ENCODE data around the gene RPS6KA2. TPM values are rescaled to one million over a fixed set of nuclear protein-coding genes. Genes with fewer than 3 reads are reported as not detected.
A peak's percentile ranks its signal among the peaks of the same experiment; 100 is the strongest.

RPS6KA2 gene
- total RNA-seq, 1 donor from 2014 or later, result 33.7 TPM

DNA sequence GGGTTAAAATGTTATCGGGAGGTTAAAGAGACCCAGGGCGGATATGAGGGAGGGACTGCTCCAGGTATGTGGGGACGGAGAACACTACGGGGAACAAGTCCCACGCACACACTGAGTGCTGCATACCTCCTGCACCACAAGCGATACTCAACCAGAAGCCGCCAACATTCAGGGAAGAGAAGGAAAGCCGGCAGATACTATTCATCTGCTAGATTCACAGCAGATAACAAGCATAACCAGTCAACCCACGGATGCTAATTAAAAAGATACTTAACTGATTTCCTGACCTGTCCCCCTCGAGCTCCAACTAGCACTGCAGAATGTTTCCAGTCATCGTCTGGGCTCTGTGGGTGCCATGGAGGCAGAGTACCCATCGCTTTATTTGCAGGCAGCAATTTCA lies 45.1 kb upstream of the RPS6KA2 start:
- no peak overlapping the region for H3K4me3 Mint-ChIP-seq
- no peak overlapping the region for H3K27ac Mint-ChIP-seq (ENCODE audit: unreplicated experiment)
- TF ChIP-seq, protein P1, sequence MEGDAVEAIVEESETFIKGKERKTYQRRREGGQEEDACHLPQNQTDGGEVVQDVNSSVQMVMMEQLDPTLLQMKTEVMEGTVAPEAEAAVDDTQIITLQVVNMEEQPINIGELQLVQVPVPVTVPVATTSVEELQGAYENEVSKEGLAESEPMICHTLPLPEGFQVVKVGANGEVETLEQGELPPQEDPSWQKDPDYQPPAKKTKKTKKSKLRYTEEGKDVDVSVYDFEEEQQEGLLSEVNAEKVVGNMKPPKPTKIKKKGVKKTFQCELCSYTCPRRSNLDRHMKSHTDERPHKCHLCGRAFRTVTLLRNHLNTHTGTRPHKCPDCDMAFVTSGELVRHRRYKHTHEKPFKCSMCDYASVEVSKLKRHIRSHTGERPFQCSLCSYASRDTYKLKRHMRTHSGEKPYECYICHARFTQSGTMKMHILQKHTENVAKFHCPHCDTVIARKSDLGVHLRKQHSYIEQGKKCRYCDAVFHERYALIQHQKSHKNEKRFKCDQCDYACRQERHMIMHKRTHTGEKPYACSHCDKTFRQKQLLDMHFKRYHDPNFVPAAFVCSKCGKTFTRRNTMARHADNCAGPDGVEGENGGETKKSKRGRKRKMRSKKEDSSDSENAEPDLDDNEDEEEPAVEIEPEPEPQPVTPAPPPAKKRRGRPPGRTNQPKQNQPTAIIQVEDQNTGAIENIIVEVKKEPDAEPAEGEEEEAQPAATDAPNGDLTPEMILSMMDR (conservative IDR thresholded peaks at IDR 0.05), result no peak
- peaks cover 21% of the 10 kb centered on the region for H3K4me1 Mint-ChIP-seq
- no peak for DNase-seq (ENCODE audit: low read depth, low spot score)
- no peaks in the 10 kb centered on the region for H3K9me3 Mint-ChIP-seq
- no peaks in the 10 kb centered on the region for H3K36me3 Mint-ChIP-seq (ENCODE audit: low read depth)
- peaks cover 3% of the 10 kb centered on the region for H3K27me3 Mint-ChIP-seq (ENCODE audit: low read depth)

GRCh38 chr6:166671434-166672081 lies 44.5 kb upstream of the RPS6KA2 start:
- Mint-ChIP-seq H3K4me1 (peaks cover 21% of the 10 kb centered on the region), H3K9me3 (no peaks in the 10 kb centered on the region), H3K4me3 (no peak overlapping the region), H3K27me3 (ENCODE audit: low read depth) (peaks cover 3% of the 10 kb centered on the region), H3K27ac (ENCODE audit: unreplicated experiment) (no peak overlapping the region), H3K36me3 (ENCODE audit: low read depth) (no peaks in the 10 kb centered on the region)
- TF ChIP-seq, protein P1 (conservative IDR thresholded peaks at IDR 0.05), result no peak
- DNase-seq (ENCODE audit: low read depth, low spot score), result no peak

DNA sequence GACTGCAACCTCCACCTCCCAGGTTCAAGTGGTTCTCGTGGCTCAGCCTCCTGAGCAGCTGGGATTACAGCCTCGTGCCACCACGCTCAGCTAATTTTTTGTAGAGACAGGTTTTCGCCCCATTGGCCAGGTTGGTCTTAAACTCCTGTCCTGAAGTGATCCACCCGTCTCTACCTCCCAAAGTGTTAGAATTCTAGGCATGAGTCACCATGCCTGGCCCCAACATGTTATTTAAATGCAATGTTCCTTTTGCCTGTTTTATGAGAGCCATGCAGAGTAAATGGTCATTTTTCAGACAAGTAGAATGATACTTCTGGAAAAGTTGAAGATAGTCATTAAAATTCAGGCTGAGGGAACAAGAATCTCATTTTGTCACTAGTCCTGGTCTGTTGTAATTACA lies 43.8 kb upstream of the RPS6KA2 start:
- peaks cover 21% of the 10 kb centered on the region for H3K4me1 Mint-ChIP-seq
- no peaks in the 10 kb centered on the region for H3K36me3 Mint-ChIP-seq (ENCODE audit: low read depth)
- no peak overlapping the region for H3K27ac Mint-ChIP-seq (ENCODE audit: unreplicated experiment)
- TF ChIP-seq, protein P1 (conservative IDR thresholded peaks at IDR 0.05), result no peak
- no peak overlapping the region for H3K4me3 Mint-ChIP-seq
- no peaks in the 10 kb centered on the region for H3K9me3 Mint-ChIP-seq
- peaks cover 3% of the 10 kb centered on the region for H3K27me3 Mint-ChIP-seq (ENCODE audit: low read depth)
- no peak for DNase-seq (ENCODE audit: low read depth, low spot score)

DNA sequence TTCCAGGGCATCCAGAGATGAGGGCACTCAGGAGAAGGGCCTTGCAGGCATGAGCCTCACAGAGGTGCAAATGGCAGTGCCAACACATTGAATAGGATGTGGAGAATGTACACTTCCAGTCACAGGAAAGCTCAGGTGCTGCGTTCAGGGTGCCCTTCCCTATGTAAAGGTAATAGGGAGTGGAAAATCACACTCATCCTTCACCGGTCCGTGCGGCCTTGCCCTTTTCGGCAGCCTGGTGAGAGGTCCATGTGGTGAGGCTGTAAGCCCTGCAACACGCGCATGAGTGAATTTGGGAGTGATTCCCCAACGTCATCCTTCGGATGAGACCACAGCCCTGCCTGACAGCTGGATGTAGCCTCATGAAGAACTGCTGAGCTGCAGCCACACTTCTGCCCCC lies 43.0 kb upstream of the RPS6KA2 start:
- H3K27me3 Mint-ChIP-seq (ENCODE audit: low read depth), result peaks cover 3% of the 10 kb centered on the region
- TF ChIP-seq, protein P1 (conservative IDR thresholded peaks at IDR 0.05), result no peak
- H3K27ac Mint-ChIP-seq (ENCODE audit: unreplicated experiment), result no peak overlapping the region
- no peaks in the 10 kb centered on the region for H3K36me3 Mint-ChIP-seq (ENCODE audit: low read depth)
- H3K9me3 Mint-ChIP-seq, result no peaks in the 10 kb centered on the region
- peaks cover 21% of the 10 kb centered on the region for H3K4me1 Mint-ChIP-seq
- no peak for DNase-seq (ENCODE audit: low read depth, low spot score)
- no peak overlapping the region for H3K4me3 Mint-ChIP-seq

DNA sequence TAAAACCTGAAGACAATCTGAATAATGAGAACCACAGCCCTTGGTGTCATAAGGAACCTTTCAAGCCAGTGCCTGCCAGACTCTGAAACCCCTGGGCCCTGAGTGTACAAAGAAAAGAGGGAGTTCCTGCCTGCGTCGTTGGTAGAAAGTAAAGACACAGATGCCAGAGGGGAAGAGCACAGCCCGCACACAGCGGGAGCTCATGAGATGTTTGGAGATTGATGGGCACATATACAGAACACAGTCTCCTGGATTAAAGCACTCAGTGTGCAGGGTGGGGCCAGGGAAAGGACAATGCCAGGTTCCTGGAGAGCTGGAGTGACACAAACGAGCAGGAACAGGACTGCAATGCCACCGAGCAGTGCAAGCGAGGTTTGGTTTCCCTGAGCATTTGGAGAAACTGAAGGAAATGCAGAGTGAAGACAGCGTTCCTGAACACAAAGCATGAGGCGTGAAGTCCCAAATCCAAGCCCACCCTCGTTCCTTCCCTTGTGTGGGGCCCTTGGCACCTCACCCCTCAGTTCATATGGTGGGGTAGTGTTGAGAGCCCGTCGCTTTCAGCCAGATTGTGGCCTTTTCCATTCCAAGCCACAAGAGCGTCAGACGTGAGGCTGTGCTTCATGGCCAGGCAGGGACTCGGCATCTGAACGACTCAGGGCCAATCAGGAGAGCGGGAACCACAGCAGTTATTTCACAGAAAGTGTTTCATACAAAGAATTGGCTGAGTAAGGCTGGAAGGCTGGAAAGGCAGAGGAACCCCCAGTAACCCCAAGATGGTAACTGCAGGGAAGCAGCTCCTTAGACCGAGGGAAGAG lies 41.0 kb upstream of the RPS6KA2 start:
- Mint-ChIP-seq H3K9me3 (no peaks in the 10 kb centered on the region), H3K27ac (ENCODE audit: unreplicated experiment) (peak overlapping the region; percentile 85), H3K36me3 (ENCODE audit: low read depth) (no peaks in the 10 kb centered on the region)

More for the DNA sequence above, 41.0 kb upstream of the RPS6KA2 start:
- TF ChIP-seq, protein P1 (conservative IDR thresholded peaks at IDR 0.05), result no peak
- no peak for DNase-seq (ENCODE audit: low read depth, low spot score)
- Mint-ChIP-seq H3K4me3 (no peak overlapping the region), H3K4me1 (peaks cover 18% of the 10 kb centered on the region), H3K27me3 (ENCODE audit: low read depth) (peaks cover 3% of the 10 kb centered on the region)

Data from neural crest cell (in vitro differentiated cells).